Mammary epithelial cell (primary cell): ENCODE measurements around the gene LYL1.

Experiments
- EZH2 ChIP-seq: IDR thresholded peaks from 2 replicates; pipeline ENCODE4 v1.6.1; 2012; ENCODE audit warnings: low read length, inconsistent platforms, borderline replicate concordance
- TF ChIP-seq, protein P1 (sequence below), 2 donors: IDR thresholded peaks in 1 of 2; conservative IDR thresholded peaks in 1 of 2; 2 replicates each; pipeline ENCODE4 v1.5.1; 2011 to 2012; ENCODE audit warnings: inconsistent platforms in 2 of 2, low read length in 2 of 2, mild to moderate bottlenecking in 2 of 2, control low read depth in 1 of 2, low read depth in 1 of 2; ENCODE audit not compliant: insufficient read depth in 1 of 2; ENCODE audit errors: extremely low read depth in 1 of 2

DNA sequence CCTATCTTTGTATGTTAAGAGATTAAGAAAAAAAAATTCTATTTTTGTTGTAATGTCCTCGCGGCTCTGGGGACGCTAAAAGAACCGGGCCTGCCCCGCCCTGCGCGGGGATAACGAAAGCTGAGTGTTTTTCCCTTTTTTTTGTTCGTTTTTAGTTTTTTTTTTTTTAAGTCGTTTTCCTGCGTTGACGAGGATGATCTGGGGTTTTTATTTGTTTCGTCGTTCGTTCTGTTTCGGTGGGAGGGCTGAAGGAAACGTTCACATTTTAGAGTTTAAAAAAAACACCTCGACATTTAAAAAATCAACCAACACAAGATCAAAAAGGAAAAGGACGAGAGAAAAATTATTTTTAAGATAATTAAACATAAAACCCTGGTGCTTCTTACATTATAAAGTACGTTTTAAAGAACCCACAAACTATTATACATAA is 5.6 kb downstream of the LYL1 start:
- TF ChIP-seq, protein P1, sequence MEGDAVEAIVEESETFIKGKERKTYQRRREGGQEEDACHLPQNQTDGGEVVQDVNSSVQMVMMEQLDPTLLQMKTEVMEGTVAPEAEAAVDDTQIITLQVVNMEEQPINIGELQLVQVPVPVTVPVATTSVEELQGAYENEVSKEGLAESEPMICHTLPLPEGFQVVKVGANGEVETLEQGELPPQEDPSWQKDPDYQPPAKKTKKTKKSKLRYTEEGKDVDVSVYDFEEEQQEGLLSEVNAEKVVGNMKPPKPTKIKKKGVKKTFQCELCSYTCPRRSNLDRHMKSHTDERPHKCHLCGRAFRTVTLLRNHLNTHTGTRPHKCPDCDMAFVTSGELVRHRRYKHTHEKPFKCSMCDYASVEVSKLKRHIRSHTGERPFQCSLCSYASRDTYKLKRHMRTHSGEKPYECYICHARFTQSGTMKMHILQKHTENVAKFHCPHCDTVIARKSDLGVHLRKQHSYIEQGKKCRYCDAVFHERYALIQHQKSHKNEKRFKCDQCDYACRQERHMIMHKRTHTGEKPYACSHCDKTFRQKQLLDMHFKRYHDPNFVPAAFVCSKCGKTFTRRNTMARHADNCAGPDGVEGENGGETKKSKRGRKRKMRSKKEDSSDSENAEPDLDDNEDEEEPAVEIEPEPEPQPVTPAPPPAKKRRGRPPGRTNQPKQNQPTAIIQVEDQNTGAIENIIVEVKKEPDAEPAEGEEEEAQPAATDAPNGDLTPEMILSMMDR (conservative IDR thresholded peaks at IDR 0.05 in 1 of 2, IDR thresholded peaks at IDR 0.05 in 1 of 2; ENCODE audit: extremely low read depth in 1 of 2, insufficient read depth in 1 of 2, low read depth in 1 of 2, low read length in 2 of 2), result no peak
- TF ChIP-seq EZH2, result no peak
